ENCODE measurements around the gene SLC7A14. TPM values are rescaled to one million over a fixed set of nuclear protein-coding genes. Genes with fewer than 3 reads are reported as not detected.
A peak's percentile ranks its signal among the peaks of the same experiment; 100 is the strongest.

The SLC7A14 gene
- polyA plus RNA-seq, 3 donors, result not detected

GRCh38 chr3:170528726-170529125 is 57.1 kb downstream of the SLC7A14 start:
- Histone ChIP-seq H4K20me1 (ENCODE audit: insufficient read depth, low read length) (no peaks in the 10 kb centered on the region), H3K36me3 (replicated peaks in 1 of 2; ENCODE audit: control insufficient read depth in 1 of 2, insufficient read depth in 2 of 2, low read length in 2 of 2) (no peaks in the 10 kb centered on the region), H3K79me2 (ENCODE audit: insufficient read depth, low read length) (no peaks in the 10 kb centered on the region), H3K4me3 (replicated peaks in 1 of 3; ENCODE audit: low read depth in 2 of 3, low read length in 3 of 3) (no peak overlapping the region), H3K4me1 (ENCODE audit: control insufficient read depth in 1 of 2, insufficient read depth in 2 of 2, low read length in 2 of 2) (no peaks in the 10 kb centered on the region), H3K9me3 (replicated peaks in 1 of 2; ENCODE audit: control insufficient read depth in 1 of 2, insufficient read depth in 1 of 2, low read length in 2 of 2) (no peaks in the 10 kb centered on the region), H3K27ac (ENCODE audit: low read depth in 1 of 2, low read length in 2 of 2) (no peak overlapping the region), H3K4me2 (replicated peaks; ENCODE audit: extremely low read depth, low read length, poor library complexity, severe bottlenecking) (no peak overlapping the region), H3K9ac (ENCODE audit: insufficient read depth, low read length, poor library complexity, severe bottlenecking) (no peak overlapping the region), H2AFZ (ENCODE audit: insufficient read depth, low read depth, low read length, poor library complexity, severe bottlenecking) (no peak overlapping the region), H3K27me3 (ENCODE audit: control insufficient read depth in 2 of 2, insufficient read depth in 2 of 2, low read length in 2 of 2) (no peaks in the 10 kb centered on the region)
- no CpG with 5 or more reads among the region's 8 CpGs for WGBS (ENCODE audit: insufficient coverage)
- Mint-ChIP-seq H3K27me3 (ENCODE audit: low read depth in 3 of 3) (peaks cover 2 to 3% (median 3%) of the 10 kb centered on the region in 3 donors), H3K27ac (no peak overlapping the region), H3K36me3 (no peaks in the 10 kb centered on the region), H3K4me1 (no peaks in the 10 kb centered on the region), H3K9me3 (peaks cover 0 to 4% (median 2%) of the 10 kb centered on the region in 7 donors), H3K4me3 (no peak overlapping the region)
- no peak for DNase-seq
- TF ChIP-seq, protein P1, sequence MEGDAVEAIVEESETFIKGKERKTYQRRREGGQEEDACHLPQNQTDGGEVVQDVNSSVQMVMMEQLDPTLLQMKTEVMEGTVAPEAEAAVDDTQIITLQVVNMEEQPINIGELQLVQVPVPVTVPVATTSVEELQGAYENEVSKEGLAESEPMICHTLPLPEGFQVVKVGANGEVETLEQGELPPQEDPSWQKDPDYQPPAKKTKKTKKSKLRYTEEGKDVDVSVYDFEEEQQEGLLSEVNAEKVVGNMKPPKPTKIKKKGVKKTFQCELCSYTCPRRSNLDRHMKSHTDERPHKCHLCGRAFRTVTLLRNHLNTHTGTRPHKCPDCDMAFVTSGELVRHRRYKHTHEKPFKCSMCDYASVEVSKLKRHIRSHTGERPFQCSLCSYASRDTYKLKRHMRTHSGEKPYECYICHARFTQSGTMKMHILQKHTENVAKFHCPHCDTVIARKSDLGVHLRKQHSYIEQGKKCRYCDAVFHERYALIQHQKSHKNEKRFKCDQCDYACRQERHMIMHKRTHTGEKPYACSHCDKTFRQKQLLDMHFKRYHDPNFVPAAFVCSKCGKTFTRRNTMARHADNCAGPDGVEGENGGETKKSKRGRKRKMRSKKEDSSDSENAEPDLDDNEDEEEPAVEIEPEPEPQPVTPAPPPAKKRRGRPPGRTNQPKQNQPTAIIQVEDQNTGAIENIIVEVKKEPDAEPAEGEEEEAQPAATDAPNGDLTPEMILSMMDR (IDR thresholded peaks at IDR 0.05), result no peak
- intact Hi-C loops (cut with micrococcal nuclease), result no loop called here

DNA sequence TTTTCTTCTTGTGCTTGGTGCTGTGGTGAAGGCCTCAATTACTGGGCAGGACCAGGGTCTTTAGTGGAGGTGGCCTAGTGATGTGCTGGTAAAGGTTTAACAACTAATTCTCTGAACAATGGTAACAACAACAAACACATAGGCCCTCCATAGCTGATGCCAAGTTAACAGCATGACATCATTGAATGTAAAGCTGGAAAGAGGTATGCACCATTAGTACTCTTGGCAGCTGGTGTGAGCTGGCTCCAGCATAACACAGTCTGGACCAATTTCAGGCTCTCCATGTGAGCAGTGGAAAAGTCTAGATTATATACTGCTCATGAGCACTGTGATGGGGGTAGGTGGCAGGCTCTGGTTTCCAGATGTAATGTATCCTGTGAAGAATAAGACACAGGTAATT is 61.8 kb downstream of the SLC7A14 start:
- Histone ChIP-seq H3K27ac (ENCODE audit: low read depth in 1 of 2, low read length in 2 of 2) (no peak overlapping the region), H4K20me1 (ENCODE audit: insufficient read depth, low read length) (no peaks in the 10 kb centered on the region), H3K9ac (ENCODE audit: insufficient read depth, low read length, poor library complexity, severe bottlenecking) (no peak overlapping the region), H3K4me2 (replicated peaks; ENCODE audit: extremely low read depth, low read length, poor library complexity, severe bottlenecking) (no peak overlapping the region), H3K9me3 (replicated peaks in 1 of 2; ENCODE audit: control insufficient read depth in 1 of 2, insufficient read depth in 1 of 2, low read length in 2 of 2) (no peaks in the 10 kb centered on the region), H2AFZ (ENCODE audit: insufficient read depth, low read depth, low read length, poor library complexity, severe bottlenecking) (no peak overlapping the region), H3K79me2 (ENCODE audit: insufficient read depth, low read length) (no peaks in the 10 kb centered on the region), H3K27me3 (ENCODE audit: control insufficient read depth in 2 of 2, insufficient read depth in 2 of 2, low read length in 2 of 2) (no peaks in the 10 kb centered on the region), H3K36me3 (replicated peaks in 1 of 2; ENCODE audit: control insufficient read depth in 1 of 2, insufficient read depth in 2 of 2, low read length in 2 of 2) (no peaks in the 10 kb centered on the region), H3K4me1 (ENCODE audit: control insufficient read depth in 1 of 2, insufficient read depth in 2 of 2, low read length in 2 of 2) (no peaks in the 10 kb centered on the region), H3K4me3 (replicated peaks in 1 of 3; ENCODE audit: low read depth in 2 of 3, low read length in 3 of 3) (no peak overlapping the region)
- H3K36me3 Mint-ChIP-seq, result no peaks in the 10 kb centered on the region
- H3K27ac Mint-ChIP-seq, result peak overlapping the region in 1 of 7 donors; percentile 8
- intact Hi-C loops (cut with micrococcal nuclease), result no loop called here
- H3K4me1 Mint-ChIP-seq, result peaks cover 5% of the 10 kb centered on the region
- no peak overlapping the region for H3K4me3 Mint-ChIP-seq
- TF ChIP-seq, protein P1 (IDR thresholded peaks at IDR 0.05), result no peak
- H3K27me3 Mint-ChIP-seq (ENCODE audit: low read depth in 3 of 3), result peaks cover 3 to 7% (median 3%) of the 10 kb centered on the region in 3 donors
- DNase-seq, result no peak
- peaks cover 0 to 12% (median 4%) of the 10 kb centered on the region in 7 donors for H3K9me3 Mint-ChIP-seq
